ENCODE measurements around the gene GEN1. TPM values are rescaled to one million over a fixed set of nuclear protein-coding genes. Genes with fewer than 3 reads are reported as not detected.

The GEN1 gene
- total and polyA plus RNA-seq, 2 donors from 2014 or later: 1.4 to 6.2 TPM

- TF ChIP-seq CTCF (IDR thresholded peaks at IDR 0.05; ENCODE audit: borderline replicate concordance, extremely low read depth, insufficient read depth): no peak
- H3K9ac ChIP-seq (ENCODE audit: low read length in 3 of 3): no peak overlapping the region
- H3K27me3 ChIP-seq (ENCODE audit: control insufficient read depth, insufficient read depth, low read length): no peaks in the 10 kb centered on the region
- no peaks in the 10 kb centered on the region for H3K9me3 ChIP-seq (ENCODE audit: control insufficient read depth in 2 of 3, insufficient read depth in 1 of 3, low read length in 3 of 3)
- intact Hi-C loops (cut with DNase I): no loop called here
- DNase-seq (no peak), FAIRE-seq (no peak)
- no peak overlapping the region for H3K27ac ChIP-seq (ENCODE audit: low read depth in 2 of 2, low read length in 2 of 2)
- no peak overlapping the region for H3K4me3 ChIP-seq (ENCODE audit: low read length in 3 of 3)
- no peaks in the 10 kb centered on the region for H3K4me1 ChIP-seq (ENCODE audit: control insufficient read depth in 2 of 3, insufficient read depth in 2 of 3, low read depth in 1 of 3, low read length in 3 of 3)
- H3K36me3 ChIP-seq (ENCODE audit: control insufficient read depth in 2 of 3, insufficient read depth in 3 of 3, low read length in 3 of 3): peaks cover 4 to 14% (median 6%) of the 10 kb centered on the region in 3 donors
These were observed 45.4 kb upstream of the GEN1 start for GRCh38 chr2:17708501-17708900.

GRCh38 chr2:17709897-17710296 is 44.0 kb upstream of the GEN1 start:
- H3K9ac ChIP-seq (ENCODE audit: low read length in 3 of 3): no peak overlapping the region
- DNase-seq: no peak
- no peak for TF ChIP-seq CTCF (IDR thresholded peaks at IDR 0.05; ENCODE audit: borderline replicate concordance, extremely low read depth, insufficient read depth)
- intact Hi-C loops (cut with DNase I): no loop called here
- H3K36me3 ChIP-seq (ENCODE audit: control insufficient read depth in 2 of 3, insufficient read depth in 3 of 3, low read length in 3 of 3): peaks cover 4 to 20% (median 13%) of the 10 kb centered on the region in 3 donors
- H3K27ac ChIP-seq (ENCODE audit: low read depth in 2 of 2, low read length in 2 of 2): no peak overlapping the region
- H3K9me3 ChIP-seq (ENCODE audit: control insufficient read depth in 2 of 3, insufficient read depth in 1 of 3, low read length in 3 of 3): no peaks in the 10 kb centered on the region
- no peaks in the 10 kb centered on the region for H3K27me3 ChIP-seq (ENCODE audit: control insufficient read depth, insufficient read depth, low read length)
- H3K4me3 ChIP-seq (ENCODE audit: low read length in 3 of 3): no peak overlapping the region
- H3K4me1 ChIP-seq (ENCODE audit: control insufficient read depth in 2 of 3, insufficient read depth in 2 of 3, low read depth in 1 of 3, low read length in 3 of 3): no peaks in the 10 kb centered on the region
- no peak for FAIRE-seq

- DNase-seq (no peak), FAIRE-seq (no peak)
- H3K27me3 ChIP-seq (ENCODE audit: control insufficient read depth, insufficient read depth, low read length): no peaks in the 10 kb centered on the region
- TF ChIP-seq CTCF (IDR thresholded peaks at IDR 0.05; ENCODE audit: borderline replicate concordance, extremely low read depth, insufficient read depth): no peak
- H3K27ac ChIP-seq (ENCODE audit: low read depth in 2 of 2, low read length in 2 of 2): no peak overlapping the region
- H3K9me3 ChIP-seq (ENCODE audit: control insufficient read depth in 2 of 3, insufficient read depth in 1 of 3, low read length in 3 of 3): no peaks in the 10 kb centered on the region
- intact Hi-C loops (cut with DNase I): no loop called here
- no peak overlapping the region for H3K4me3 ChIP-seq (ENCODE audit: low read length in 3 of 3)
- H3K4me1 ChIP-seq (ENCODE audit: control insufficient read depth in 2 of 3, insufficient read depth in 2 of 3, low read depth in 1 of 3, low read length in 3 of 3): no peaks in the 10 kb centered on the region
- peaks cover 4 to 20% (median 13%) of the 10 kb centered on the region in 3 donors for H3K36me3 ChIP-seq (ENCODE audit: control insufficient read depth in 2 of 3, insufficient read depth in 3 of 3, low read length in 3 of 3)
- no peak overlapping the region for H3K9ac ChIP-seq (ENCODE audit: low read length in 3 of 3)
These were observed 43.2 kb upstream of the GEN1 start for GRCh38 chr2:17710547-17711248.

Measured in kidney (tissue), 14 donors.